HG03469 (cell line): Measurements from ENCODE around the gene CUEDC2.
A peak's percentile ranks its signal among the peaks of the same experiment; 100 is the strongest.

Experiments
- ATAC-seq: cut with Tn5 transposase; IDR thresholded peaks from one replicate; pipeline ENCODE4 v1.9.1; 2021; ENCODE audit warnings: mild to moderate bottlenecking, moderate library complexity, moderate number of reproducible peaks; ENCODE audit not compliant: unreplicated experiment

The CUEDC2 gene

GRCh38 chr10:102432162-102432950 is at the start of gene CUEDC2:
CUEDC2 (minus strand) TSS chr10:102432574; CDS start chr10:102425188, 7,386 bp downstream.
- peak; percentile 64 for ATAC-seq

- ATAC-seq, result no peak
Observed at GRCh38 chr10:102480396-102480795, 48.0 kb upstream of the CUEDC2 start.

GRCh38 chr10:102479651-102480050 is 47.3 kb upstream of the CUEDC2 start:
- ATAC-seq, result no peak

- no peak for ATAC-seq
Observed at GRCh38 chr10:102476466-102477141, 44.2 kb upstream of the CUEDC2 start.

- no peak for ATAC-seq
Observed at GRCh38 chr10:102475451-102476040, 43.2 kb upstream of the CUEDC2 start.

GRCh38 chr10:102473445-102474331 is 41.3 kb upstream of the CUEDC2 start:
- no peak for ATAC-seq

- ATAC-seq, result no peak
Observed at GRCh38 chr10:102470579-102471546, 38.5 kb upstream of the CUEDC2 start.

GRCh38 chr10:102468683-102469082 is 36.3 kb upstream of the CUEDC2 start:
- no peak for ATAC-seq

GRCh38 chr10:102467971-102468438 is 35.6 kb upstream of the CUEDC2 start:
- no peak for ATAC-seq

GRCh38 chr10:102467318-102467717 is 34.9 kb upstream of the CUEDC2 start:
- no peak for ATAC-seq

- no peak for ATAC-seq
Observed at GRCh38 chr10:102465466-102465865, 33.1 kb upstream of the CUEDC2 start.

GRCh38 chr10:102463983-102464382 is 31.6 kb upstream of the CUEDC2 start:
- ATAC-seq, result no peak

GRCh38 chr10:102462512-102463054 is 30.2 kb upstream of the CUEDC2 start:
- ATAC-seq, result no peak

- ATAC-seq, result no peak
Observed at GRCh38 chr10:102461187-102462054, 29.0 kb upstream of the CUEDC2 start.

GRCh38 chr10:102460836-102461186 is 28.4 kb upstream of the CUEDC2 start:
- ATAC-seq, result no peak

- no peak for ATAC-seq
Observed at GRCh38 chr10:102458656-102459055, 26.3 kb upstream of the CUEDC2 start.

- ATAC-seq, result no peak
Observed at GRCh38 chr10:102457591-102458150, 25.3 kb upstream of the CUEDC2 start.

- no peak for ATAC-seq
Observed at GRCh38 chr10:102455893-102456471, 23.6 kb upstream of the CUEDC2 start.
